DMS 273 treated with DMSO at 0.1 percent for 48 hours (cell line): ENCODE data around the gene PIP5K1C.

Experiments
- DNase-seq: peaks from one replicate; lab custom pipeline; 2025; lab: John Stamatoyannopoulos, UW

PIP5K1C gene, protein sequence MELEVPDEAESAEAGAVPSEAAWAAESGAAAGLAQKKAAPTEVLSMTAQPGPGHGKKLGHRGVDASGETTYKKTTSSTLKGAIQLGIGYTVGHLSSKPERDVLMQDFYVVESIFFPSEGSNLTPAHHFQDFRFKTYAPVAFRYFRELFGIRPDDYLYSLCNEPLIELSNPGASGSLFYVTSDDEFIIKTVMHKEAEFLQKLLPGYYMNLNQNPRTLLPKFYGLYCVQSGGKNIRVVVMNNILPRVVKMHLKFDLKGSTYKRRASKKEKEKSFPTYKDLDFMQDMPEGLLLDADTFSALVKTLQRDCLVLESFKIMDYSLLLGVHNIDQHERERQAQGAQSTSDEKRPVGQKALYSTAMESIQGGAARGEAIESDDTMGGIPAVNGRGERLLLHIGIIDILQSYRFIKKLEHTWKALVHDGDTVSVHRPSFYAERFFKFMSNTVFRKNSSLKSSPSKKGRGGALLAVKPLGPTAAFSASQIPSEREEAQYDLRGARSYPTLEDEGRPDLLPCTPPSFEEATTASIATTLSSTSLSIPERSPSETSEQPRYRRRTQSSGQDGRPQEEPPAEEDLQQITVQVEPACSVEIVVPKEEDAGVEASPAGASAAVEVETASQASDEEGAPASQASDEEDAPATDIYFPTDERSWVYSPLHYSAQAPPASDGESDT

DNA sequence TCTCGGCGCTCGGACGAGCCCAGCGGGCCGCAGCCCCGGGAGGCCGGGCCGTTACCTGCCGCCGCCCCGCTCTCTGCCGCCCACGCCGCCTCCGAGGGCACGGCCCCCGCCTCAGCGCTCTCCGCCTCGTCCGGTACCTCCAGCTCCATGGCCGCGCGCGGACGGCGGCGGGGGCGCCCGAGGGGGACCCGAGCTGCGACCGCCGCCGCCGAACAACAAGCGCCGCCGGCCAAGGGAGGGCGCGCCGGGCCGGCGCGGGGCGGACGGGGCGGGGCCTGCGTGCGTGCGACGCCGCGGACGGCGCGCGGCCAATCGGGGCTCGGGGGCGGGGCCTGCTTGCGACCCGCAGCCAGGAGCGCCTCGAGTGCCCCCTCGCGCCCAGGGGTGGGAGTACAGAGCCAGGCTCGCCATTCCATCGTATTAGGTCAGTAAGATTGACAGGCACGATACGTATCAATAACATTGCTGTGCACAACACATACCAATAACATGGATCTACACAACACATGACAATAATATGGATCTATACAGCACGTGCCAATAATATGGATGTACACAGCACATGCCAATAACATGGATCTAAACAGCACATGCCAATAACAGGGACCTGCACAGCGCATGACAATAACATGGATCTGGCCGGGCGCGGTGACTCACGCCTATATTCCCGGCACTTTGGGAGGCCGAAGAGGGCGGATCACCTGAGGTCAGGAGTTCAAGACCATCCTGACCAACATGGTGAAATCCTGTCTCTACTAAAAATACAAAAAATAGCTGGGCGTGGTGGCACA is at the start of gene PIP5K1C:
Gene PIP5K1C (minus strand): TSS at position 227 of the 791 bp plus-strand sequence. CDS start 78 bp downstream, at position 149.
- DNase-seq, result peak; percentile 63

DNA sequence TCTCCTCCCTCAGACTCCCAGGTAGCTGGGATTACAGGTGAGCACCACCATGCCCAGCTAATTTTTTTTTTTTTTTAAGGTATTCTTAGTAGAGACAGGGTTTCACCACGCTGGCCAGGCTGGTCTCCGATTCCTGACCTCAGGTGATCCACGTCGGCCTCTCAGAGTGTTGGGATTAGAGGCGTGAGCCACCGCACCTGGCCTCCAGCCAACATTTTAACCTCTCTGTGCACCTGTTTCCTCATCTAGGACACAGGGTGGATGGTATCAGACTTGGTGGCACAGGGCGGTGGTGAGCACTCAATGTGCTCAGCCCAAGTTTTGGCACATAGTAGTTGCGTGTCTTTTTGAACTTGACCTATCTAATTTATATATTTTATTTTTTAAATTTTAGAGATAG is 48.7 kb upstream of the PIP5K1C start:
- no peak for DNase-seq

DNA sequence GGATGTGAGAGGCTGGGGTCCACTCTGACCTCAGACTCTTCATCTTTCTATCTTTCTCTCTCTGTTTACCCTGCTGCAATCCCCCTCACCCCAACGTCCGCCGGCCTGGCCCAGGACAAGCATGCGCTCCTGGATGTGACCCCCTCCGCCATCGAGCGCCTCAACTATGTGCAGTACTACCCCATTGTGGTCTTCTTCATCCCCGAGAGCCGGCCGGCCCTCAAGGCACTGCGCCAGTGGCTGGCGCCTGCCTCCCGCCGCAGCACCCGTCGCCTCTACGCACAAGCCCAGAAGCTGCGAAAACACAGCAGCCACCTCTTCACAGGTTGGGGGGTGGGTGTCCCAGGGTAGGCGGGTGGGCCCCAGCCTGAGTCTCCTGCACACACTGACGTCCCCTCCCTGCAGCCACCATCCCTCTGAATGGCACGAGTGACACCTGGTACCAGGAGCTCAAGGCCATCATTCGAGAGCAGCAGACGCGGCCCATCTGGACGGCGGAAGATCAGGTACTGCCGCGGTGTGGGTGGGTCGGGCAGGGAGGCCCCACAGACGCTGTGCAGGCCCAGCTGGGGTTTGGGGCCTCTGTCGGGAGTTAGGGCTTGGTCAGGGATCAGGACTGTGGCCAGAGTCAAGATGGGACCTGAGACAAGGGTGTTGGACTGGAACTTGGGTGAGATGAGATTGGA is 46.2 kb upstream of the PIP5K1C start:
- DNase-seq, result no peak

DNA sequence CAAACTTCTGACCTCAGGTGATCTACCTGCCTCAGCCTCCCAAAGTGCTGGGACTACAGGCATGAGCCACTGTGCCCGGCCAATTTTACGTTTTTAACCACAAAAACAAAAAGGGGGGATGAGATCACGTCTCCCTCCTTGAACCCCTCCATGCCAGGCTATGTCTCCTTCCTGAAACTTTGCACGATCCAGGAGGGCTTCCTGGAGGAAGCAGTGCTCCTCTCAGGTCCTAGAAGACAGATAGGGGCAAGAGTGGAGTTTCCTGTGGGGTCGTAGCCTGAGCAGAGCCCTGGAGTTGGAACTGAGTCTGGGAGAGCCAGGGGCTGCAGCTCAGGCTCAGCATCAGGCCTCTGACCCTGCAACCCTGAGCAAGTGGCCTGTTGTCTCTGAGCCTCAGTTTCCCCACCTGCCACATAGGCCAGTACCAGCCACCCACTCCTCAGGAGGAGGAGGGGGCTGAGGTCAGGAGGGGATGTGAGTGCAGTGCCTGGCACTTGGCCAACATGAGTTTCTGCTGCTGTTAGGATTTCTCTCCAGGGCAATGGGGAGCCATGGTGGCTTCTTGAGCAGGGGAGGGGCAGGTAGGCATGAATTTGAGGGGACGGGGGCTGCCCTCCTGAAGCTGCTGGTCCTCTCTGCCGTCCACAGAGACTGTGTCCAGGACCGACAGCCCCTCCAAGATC is 45.2 kb upstream of the PIP5K1C start:
- no peak for DNase-seq

DNA sequence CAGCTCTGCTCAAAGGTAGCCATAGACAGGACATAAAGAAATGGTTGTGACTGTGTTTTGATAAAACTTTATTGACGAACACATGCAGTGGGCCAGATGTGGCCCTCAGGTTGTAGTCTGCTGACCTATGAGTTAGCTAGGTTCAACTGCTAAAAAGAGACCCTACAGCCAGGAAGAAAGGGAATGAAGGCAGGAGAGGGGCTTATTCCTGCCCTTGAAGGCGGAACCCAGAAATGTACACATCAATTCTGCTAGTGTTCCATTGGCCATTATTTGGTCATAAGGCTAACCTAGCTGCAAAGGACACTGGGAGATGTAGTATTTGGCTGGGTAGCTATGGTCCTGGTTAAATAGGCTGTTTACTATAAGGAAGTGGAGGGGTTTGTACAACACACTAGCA is 43.2 kb upstream of the PIP5K1C start:
- no peak for DNase-seq

DNA sequence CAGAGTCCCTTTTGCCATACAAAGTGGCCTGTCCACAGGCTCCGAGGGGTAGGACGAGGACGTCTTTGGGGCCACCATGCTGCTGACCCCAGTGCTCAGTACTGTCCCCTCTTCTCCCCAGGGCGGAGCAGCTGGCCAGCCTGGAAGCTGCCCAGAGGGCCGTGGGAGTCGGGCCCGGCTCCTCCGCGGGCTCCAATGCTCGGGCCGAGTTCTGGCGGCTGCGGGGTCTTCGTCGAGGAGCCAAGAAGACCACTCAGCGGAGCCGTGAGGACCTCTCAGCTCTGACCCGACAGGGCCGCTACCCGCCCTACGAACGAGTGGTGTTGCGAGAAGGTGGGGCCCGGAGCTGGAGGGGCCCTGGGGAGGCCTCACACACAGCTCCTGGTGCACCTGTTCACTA is 40.2 kb upstream of the PIP5K1C start:
- DNase-seq, result no peak

DNA sequence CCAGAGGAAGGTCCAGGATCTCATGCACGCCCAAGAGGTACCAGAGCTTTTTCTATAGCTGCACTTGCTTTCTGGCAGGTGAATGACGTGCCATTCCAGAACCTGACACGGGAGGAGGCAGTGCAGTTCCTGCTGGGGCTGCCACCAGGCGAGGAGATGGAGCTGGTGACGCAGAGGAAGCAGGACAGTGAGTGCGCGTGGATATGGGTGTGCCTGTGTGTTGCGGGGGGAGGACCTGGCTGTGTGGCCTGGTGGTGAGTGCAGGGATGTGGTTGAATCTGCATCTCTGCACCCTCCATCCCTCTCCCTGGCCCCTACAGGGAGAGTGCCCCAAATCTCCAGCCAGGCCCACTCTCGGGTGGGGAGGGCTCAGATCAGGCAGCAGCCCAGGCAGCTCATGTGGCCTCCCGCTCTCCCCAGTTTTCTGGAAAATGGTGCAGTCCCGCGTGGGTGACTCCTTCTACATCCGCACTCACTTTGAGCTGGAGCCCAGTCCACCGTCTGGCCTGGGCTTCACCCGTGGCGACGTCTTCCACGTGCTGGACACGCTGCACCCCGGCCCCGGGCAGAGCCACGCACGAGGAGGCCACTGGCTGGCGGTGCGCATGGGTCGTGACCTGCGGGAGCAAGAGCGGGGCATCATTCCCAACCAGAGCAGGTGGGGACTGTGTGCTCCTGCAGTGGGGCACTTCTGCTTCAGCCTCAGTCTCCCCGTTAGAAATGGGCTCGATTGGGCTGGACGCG is 38.4 kb upstream of the PIP5K1C start:
- DNase-seq, result no peak

DNA sequence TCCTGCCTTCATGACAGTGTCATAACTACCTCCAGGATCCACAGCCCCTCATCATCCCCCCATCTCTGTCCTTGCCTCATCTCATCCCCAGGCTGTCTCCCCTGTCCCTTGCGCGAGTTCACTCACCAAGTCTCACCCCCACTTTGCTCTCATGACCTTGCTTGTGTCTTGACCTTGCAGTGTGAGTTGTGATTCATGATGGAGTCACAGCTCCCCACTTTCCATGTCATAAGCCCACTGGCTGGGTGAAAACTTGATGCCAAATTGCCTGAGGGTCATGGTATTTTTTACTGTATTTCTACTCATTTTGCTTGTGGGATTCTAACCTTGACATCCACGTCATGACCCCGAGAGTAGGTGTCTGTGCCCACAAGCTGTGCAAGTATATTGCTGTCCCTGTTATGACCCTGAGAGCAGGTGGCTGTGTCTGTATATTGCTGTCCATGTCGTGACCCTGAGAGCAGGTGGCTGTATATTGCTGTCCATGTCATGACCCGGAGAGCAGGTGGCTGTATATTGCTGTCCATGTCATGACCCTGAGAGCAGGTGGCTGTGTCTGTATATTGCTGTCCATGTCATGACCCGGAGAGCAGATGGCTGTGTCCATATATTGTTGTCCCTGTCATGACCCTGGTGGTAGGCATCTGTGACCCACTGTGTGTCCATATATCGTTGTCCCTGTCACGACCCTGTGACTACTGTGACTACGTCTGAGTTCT is 37.4 kb upstream of the PIP5K1C start:
- DNase-seq, result no peak

DNA sequence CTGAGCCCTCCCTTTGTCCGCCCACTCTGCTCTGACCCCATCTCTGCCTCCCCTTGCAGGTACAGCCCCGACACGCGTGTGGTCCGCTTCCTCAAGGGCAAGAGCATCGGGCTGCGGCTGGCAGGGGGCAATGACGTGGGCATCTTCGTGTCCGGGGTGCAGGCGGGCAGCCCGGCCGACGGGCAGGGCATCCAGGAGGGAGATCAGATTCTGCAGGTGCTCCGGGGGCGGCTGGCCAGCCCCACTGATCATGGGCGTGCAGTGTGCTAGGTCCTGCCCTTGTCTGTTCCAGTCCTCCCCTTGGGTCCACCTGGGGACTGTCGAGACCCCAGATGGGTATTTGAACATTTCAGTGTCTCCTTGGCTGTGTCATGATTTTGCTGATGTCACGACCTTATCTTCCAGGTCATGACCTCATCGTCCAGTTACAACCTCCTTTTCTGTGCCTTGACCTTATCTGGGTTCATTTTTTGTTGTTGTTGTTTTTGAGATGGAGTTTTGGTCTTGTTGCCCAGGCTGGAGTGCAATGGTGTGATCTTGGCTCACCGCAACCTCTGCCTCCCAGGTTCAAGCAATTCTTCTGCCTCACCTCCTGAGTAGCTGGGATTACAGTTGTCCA is 35.9 kb upstream of the PIP5K1C start:
- no peak for DNase-seq

DNA sequence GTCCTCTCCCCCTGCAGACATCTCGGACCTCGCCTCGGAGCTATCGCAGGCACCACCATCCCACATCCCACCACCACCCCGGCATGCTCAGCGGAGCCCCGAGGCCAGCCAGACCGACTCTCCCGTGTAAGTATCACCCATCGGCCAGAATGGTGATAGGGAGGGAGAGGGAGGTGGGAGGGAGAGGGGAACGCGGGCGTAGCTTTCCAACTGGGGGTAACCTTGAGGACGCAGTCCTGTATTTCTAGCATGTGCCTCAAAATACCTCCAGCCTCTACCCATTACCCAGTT is 34.0 kb upstream of the PIP5K1C start:
- DNase-seq, result no peak

DNA sequence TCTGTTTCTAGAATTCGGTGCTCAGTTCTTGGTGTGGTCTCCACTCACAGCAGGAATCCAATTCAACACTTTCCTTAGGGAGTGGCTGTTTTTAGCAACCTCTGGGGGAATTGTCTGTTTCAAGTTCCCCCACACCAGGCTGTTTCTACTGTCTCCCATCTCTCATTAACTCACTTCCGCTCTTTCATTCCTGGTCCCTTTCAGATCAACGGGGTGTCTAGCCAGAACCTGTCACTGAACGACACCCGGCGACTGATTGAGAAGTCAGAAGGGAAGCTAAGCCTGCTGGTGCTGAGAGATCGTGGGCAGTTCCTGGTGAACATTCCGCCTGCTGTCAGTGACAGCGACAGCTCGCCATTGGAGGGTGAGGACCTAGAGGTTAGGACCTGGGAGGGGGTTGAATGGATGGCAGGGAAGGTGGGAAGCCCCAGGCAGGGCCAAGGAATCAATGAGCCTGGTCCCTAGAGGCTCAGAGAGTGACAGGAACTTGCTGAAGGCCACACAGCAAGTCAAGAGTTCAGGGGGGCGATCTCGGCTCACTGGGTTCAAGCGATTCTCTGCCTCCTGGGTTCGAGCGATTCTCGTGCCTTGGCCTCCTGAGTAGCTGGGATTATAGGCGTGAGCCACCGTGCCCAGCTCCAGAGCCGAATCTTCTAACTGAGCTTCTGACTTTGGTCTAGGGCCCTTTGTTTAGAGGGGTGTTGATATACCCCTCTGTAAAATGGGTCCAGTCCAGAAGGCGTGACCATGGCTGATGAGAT is 33.5 kb upstream of the PIP5K1C start:
- DNase-seq, result no peak

DNA sequence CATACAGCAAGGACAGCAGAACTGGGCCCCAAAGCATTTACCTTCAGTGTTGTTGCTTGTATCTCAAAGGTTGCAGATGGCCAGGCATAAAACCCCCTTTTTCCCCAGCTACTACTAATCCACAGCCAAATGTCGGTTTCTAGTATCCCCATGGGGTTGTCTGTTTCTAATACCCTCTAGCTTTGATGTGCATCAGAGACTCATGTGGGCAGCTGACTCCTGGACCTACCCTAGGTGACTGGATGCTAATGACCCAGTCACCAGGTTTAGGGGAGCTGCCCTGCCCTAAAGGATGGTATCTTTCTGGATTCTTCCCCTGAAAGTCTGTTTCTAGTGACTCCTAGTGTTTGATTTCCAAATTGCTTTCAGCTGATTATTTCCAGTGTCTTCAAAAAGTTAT is 31.8 kb upstream of the PIP5K1C start:
- no peak for DNase-seq

DNA sequence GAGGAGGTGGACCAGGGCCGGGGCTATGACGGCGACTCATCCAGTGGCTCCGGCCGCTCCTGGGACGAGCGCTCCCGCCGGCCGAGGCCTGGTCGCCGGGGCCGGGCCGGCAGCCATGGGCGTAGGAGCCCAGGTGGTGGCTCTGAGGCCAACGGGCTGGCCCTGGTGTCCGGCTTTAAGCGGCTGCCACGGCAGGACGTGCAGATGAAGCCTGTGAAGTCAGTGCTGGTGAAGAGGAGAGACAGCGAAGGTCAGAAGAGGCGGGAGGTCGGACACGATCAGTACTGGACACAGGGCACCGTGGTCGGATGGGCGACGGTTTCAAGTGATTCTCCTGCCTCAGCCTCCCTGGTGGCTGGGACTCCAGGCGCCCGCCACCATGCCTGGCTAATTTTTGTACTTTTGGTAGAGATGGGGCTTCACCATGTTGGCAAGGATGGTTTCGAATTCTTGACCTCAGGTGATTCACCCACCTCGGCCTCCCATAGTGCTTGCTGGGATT is 30.2 kb upstream of the PIP5K1C start:
- no peak for DNase-seq

DNA sequence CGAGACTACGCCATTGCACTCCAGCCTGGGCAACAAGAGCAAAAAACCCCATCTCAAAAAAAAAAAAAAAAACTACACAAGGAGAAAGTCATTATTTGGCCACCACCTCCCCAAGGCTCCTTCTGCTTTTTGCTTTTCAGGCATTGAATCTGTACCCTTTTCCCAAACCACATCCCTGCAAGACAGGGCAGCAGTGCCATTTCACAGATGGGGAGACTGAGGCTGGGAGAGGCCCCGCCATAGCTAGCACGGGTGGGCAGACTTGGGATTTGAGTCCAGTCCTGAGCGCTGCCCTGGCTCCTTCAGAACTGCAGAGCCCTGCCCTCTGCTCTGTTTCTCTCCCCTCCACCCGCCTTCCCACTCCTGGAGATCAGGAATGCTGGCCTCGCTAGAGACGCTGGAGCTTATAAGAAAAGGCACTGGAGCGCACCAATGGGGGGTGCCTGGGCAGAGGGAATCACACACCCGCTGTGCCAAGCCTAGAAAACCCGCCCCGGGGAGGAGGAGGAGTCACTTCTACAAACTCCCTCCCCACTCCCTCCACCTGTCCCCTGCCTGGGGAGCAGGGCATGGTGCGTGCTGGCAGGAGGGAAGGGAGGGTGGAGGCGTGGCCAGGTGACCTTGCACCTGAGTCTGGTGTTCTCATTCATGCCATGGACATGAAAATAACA is 25.5 kb upstream of the PIP5K1C start:
- DNase-seq, result peak; percentile 50

DNA sequence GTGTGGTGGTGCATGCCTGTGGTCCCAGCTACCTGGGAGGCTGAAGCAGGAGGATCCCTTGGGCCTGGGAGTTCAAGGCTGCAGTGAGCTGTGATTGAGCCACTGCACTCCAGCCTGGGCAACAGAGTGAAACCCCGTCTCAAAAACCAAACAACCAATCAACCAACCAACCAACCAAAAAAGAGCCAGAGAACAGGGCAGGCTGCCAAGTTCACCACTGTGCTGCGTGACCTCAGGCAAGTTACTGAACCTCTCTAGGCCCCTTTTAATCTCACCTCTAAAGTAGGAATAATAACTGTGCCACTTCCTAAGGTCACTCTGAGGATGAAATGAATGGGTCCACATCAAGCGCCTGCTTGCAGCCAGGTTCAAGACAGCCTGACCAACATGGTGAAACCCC is 24.9 kb upstream of the PIP5K1C start:
- no peak for DNase-seq

DNA sequence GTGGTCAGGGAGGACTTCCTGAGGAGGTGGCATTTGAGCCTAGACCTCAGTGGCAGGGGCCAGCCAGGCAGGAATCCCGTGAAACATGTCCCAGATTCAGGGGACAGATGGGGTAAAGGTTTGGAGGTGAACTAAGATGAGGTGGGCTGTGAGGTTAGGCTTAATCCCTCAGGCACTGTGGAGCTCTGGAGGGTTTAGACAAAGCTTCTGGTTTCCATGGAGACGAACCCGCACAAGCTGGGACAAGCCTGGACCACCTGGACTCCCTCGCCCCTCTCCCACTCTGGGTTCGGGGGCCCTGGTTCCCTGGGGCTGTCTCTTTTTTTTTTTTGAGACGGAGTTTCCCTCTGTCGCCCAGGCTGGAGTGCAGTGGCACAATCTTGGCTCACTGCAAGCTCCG is 23.6 kb upstream of the PIP5K1C start:
- no peak for DNase-seq

DNA sequence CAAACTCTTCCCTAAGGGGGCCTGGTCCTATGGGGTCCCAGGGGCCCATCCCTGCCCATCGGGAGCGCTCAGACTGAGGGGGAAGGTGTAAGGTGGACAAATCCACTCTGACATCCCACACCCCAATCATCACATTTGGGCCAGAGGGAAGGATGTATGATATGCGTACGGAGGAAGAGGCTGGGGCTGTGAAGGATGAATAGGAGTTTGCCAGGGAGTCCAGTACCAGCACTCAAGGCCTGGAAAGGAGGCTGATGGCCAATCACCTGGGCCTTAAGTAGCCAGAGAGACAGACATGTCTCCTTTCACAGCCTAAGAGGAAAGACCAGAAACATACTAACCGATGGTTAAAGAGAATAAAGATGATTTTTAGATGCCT is 22.8 kb upstream of the PIP5K1C start:
- DNase-seq, result no peak

DNA sequence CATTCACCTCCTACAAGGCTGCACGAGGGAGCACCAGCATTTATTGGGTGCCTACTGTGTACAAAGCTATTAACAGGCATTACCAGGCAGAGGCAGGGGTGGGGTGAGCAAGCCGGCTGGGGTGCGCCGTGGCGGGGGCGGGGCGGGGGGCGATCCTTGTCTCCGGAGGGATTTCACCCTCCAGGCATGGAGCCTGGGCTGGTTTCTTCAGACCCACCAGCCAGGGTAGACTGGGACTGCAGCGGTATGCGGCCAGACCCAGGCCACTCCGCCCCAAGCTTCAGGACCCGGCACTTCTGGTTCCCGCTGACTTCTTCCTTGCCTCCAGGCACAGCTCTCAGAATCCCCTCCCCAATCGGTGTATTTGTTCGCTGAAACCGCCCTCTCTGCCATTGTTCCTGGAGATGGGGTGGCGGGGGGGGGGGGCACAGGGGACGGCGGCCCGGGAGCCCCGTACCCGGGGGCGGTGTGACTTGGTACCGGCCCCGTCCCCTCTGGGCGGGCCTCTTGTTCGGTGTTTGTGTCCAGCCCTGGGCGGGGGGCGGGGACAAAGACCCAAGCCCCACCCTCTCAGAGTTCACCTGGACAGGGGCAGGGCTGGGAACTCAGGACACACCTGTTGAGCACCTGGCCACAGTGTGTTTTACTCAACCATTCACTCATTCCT is 22.3 kb upstream of the PIP5K1C start:
- DNase-seq, result no peak
